Suprapubic skin (tissue), 4 donors: ENCODE measurements around the gene CLDN11. TPM values are rescaled to one million over a fixed set of nuclear protein-coding genes. Genes with fewer than 3 reads are reported as not detected.

ENCODE experiments used
- DNase-seq, 2 donors: peaks; one replicate each; pipeline ENCODE4 v3.0.0-alpha.2; 2019; ENCODE audit warnings: low spot score in 2 of 2
- H3K27ac ChIP-seq: fragments of 200-600 bp; sonication (generic); one replicate; pipeline ENCODE4 v1.5.1; 2019
- H3K27me3 ChIP-seq: fragments of 200-600 bp; sonication (generic); one replicate; pipeline ENCODE4 v1.5.1; 2019
- H3K36me3 ChIP-seq: fragments of 200-600 bp; sonication (generic); one replicate; pipeline ENCODE4 v1.5.1; 2019
- H3K4me1 ChIP-seq: fragments of 200-600 bp; sonication (generic); one replicate; pipeline ENCODE4 v1.5.1; 2019
- H3K4me3 ChIP-seq: fragments of 200-600 bp; sonication (generic); one replicate; pipeline ENCODE4 v1.5.1; 2019; ENCODE audit warnings: mild to moderate bottlenecking
- H3K9me3 ChIP-seq: fragments of 200-600 bp; sonication (generic); one replicate; pipeline ENCODE4 v1.5.1; 2019
- EP300 ChIP-seq: sonication (generic); formaldehyde crosslinking; IDR thresholded peaks from one replicate; pipeline ENCODE4 v1.6.1; 2017; ENCODE audit warnings: antibody characterized with exemption
- POLR2A ChIP-seq, 2 donors: fragments of 450-650 bp; IDR thresholded peaks; one replicate each; pipeline ENCODE4 v1.6.1; 2017; ENCODE audit warnings: antibody characterized with exemption in 2 of 2, mild to moderate bottlenecking in 2 of 2, moderate library complexity in 2 of 2
- POLR2AphosphoS5 ChIP-seq, 3 donors: sonication (generic); formaldehyde crosslinking; IDR thresholded peaks; one replicate each; pipeline ENCODE4 v1.6.1; 2017; ENCODE audit warnings: antibody characterized with exemption in 3 of 3
- WGBS: methylation state at CpG from one replicate; pipeline ENCODE4 v1.1.5; 2018; 5-methylcytosine and 5-hydroxymethylcytosine counted together
- total RNA-seq, 4 donors: library from RNA; depleted of rRNA; stranded (reverse); fragments of >200 nt; gene quantifications; one replicate each; pipeline ENCODE4 v1.1.0, GENCODE V29; 2016
- TF ChIP-seq, protein P1 (sequence below), 2 donors: fragments of 200-600 bp in 1 of 2; fragments of 450-650 bp in 1 of 2; sonication (generic) in 1 of 2; IDR thresholded peaks; one replicate each; pipeline ENCODE4 v1.5.1; 2016 to 2019; ENCODE audit warnings: antibody characterized with exemption in 2 of 2, mild to moderate bottlenecking in 1 of 2, moderate library complexity in 1 of 2

The CLDN11 gene
- total RNA-seq, 4 donors from 2014 or later = 2.1 to 6.4 (median 3.6) TPM

- no peak overlapping the region for H3K4me3 ChIP-seq
- no peak for DNase-seq
- no peaks in the 10 kb centered on the region for H3K36me3 ChIP-seq
- no peak for TF ChIP-seq POLR2A (IDR thresholded peaks at IDR 0.05)
- no peak for TF ChIP-seq POLR2AphosphoS5 (IDR thresholded peaks at IDR 0.05)
- no peak for TF ChIP-seq EP300
- TF ChIP-seq, protein P1, sequence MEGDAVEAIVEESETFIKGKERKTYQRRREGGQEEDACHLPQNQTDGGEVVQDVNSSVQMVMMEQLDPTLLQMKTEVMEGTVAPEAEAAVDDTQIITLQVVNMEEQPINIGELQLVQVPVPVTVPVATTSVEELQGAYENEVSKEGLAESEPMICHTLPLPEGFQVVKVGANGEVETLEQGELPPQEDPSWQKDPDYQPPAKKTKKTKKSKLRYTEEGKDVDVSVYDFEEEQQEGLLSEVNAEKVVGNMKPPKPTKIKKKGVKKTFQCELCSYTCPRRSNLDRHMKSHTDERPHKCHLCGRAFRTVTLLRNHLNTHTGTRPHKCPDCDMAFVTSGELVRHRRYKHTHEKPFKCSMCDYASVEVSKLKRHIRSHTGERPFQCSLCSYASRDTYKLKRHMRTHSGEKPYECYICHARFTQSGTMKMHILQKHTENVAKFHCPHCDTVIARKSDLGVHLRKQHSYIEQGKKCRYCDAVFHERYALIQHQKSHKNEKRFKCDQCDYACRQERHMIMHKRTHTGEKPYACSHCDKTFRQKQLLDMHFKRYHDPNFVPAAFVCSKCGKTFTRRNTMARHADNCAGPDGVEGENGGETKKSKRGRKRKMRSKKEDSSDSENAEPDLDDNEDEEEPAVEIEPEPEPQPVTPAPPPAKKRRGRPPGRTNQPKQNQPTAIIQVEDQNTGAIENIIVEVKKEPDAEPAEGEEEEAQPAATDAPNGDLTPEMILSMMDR (IDR thresholded peaks at IDR 0.05) = no peak
- no peaks in the 10 kb centered on the region for H3K27me3 ChIP-seq
- no peaks in the 10 kb centered on the region for H3K9me3 ChIP-seq
- no peaks in the 10 kb centered on the region for H3K4me1 ChIP-seq
- 58% methylated on average over 2 of the region's 2 CpGs for WGBS
- H3K27ac ChIP-seq = no peak overlapping the region
These were observed 9.4 kb downstream of the CLDN11 start for GRCh38 chr3:170428095-170428494.

GRCh38 chr3:170429050-170429449, 10.4 kb downstream of the CLDN11 start:
- Histone ChIP-seq H3K4me3 (no peak overlapping the region), H3K27me3 (no peaks in the 10 kb centered on the region), H3K36me3 (no peaks in the 10 kb centered on the region), H3K27ac (no peak overlapping the region), H3K4me1 (no peaks in the 10 kb centered on the region), H3K9me3 (no peaks in the 10 kb centered on the region)
- WGBS = 82% methylated on average over 1 of the region's 1 CpG
- TF ChIP-seq POLR2A (IDR thresholded peaks at IDR 0.05) (no peak), EP300 (no peak), POLR2AphosphoS5 (IDR thresholded peaks at IDR 0.05) (no peak)
- TF ChIP-seq, protein P1 (IDR thresholded peaks at IDR 0.05) = no peak
- DNase-seq = no peak

DNA sequence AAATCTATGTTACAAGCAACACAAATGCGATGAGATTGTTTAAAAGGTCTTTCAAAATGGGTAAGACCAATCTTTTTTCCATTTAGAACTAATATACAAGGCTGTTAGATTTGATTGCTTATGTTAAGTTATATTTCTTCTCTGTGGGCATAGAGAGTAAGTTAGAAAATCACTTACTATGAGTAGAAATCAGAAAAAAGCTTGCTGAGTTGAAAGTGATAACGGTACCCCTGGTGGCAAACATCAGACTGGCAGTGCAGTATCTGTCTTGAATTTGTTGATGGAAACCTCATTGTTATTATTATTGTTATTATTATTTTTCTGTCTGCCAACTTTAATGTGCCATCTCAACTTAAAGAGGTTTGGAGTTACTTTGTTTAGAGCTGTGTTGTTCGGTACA, 12.4 kb downstream of the CLDN11 start:
- 96% methylated on average over 3 of the region's 3 CpGs for WGBS
- TF ChIP-seq EP300 = no peak
- no peak for TF ChIP-seq POLR2AphosphoS5 (IDR thresholded peaks at IDR 0.05)
- TF ChIP-seq, protein P1 (IDR thresholded peaks at IDR 0.05) = no peak
- no peak for TF ChIP-seq POLR2A (IDR thresholded peaks at IDR 0.05)
- DNase-seq = no peak
- Histone ChIP-seq H3K4me1 (no peaks in the 10 kb centered on the region), H3K9me3 (no peaks in the 10 kb centered on the region), H3K27me3 (no peaks in the 10 kb centered on the region), H3K4me3 (no peak overlapping the region), H3K27ac (no peak overlapping the region), H3K36me3 (no peaks in the 10 kb centered on the region)

DNA sequence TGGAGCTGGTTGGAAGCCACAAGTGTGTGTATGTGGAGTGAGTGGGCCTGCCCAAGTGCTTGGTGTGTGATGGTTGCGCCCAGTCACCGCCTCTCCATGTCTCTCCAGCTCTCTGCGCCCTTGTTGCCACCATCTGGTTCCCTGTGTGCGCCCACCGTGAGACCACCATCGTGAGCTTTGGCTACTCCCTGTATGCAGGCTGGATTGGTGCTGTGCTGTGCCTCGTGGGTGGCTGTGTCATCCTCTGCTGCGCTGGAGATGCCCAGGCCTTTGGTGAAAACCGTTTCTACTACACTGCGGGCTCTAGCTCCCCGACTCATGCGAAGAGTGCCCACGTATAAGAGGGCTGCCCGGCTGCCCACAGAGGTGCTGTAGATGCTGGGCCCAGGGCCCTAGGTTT, 13.7 kb downstream of the CLDN11 start:
- Histone ChIP-seq H3K36me3 (no peaks in the 10 kb centered on the region), H3K27me3 (no peaks in the 10 kb centered on the region), H3K4me3 (no peak overlapping the region), H3K27ac (no peak overlapping the region), H3K4me1 (no peaks in the 10 kb centered on the region), H3K9me3 (no peaks in the 10 kb centered on the region)
- WGBS = 90% methylated on average over 12 of the region's 14 CpGs
- DNase-seq = no peak
- TF ChIP-seq POLR2A (IDR thresholded peaks at IDR 0.05) (no peak), EP300 (no peak), POLR2AphosphoS5 (IDR thresholded peaks at IDR 0.05) (no peak)
- TF ChIP-seq, protein P1 (IDR thresholded peaks at IDR 0.05) = no peak

GRCh38 chr3:170436697-170437096, 18.0 kb downstream of the CLDN11 start:
- Histone ChIP-seq H3K9me3 (no peaks in the 10 kb centered on the region), H3K27ac (no peak overlapping the region), H3K27me3 (no peaks in the 10 kb centered on the region), H3K4me3 (no peak overlapping the region), H3K4me1 (no peaks in the 10 kb centered on the region), H3K36me3 (no peaks in the 10 kb centered on the region)
- 93% methylated on average over 2 of the region's 2 CpGs for WGBS
- DNase-seq = no peak
- no peak for TF ChIP-seq EP300
- no peak for TF ChIP-seq POLR2A (IDR thresholded peaks at IDR 0.05)
- TF ChIP-seq, protein P1 (IDR thresholded peaks at IDR 0.05) = no peak
- no peak for TF ChIP-seq POLR2AphosphoS5 (IDR thresholded peaks at IDR 0.05)
